ENCODE measurements around the gene CCNDBP1.

Gene CCNDBP1

DNA sequence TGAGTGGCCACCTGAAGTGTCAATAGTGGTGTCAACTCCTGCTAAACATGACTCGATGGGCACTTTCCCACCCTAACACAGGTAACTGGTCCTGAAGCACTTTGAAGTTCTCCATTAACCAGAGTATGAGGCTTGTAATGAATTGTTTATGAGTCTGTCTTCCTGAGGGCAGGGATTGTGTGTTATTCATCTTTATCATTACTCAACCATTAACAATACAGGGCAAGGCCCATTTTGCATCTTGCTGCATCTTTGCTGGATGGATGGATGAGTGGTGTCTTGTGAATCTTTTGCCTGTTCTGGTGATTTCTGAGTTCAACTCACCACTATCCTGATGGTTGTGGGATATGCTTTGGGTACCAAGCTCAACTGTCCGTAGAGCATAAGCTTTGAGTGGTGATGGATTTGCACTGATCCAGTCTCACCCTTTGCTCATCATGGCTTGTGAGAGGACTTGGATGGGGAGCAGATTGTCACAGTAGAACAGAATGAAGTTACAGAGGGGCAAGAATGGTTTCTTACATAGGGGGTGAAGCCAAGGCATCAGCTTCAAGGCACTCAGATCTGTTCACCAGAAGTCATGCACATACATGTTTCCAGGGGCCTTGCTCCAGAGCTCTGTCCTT is 57.9 kb downstream of the CCNDBP1 start:
- no peak for DNase-seq (ENCODE audit: low read depth in 2 of 2)

DNA sequence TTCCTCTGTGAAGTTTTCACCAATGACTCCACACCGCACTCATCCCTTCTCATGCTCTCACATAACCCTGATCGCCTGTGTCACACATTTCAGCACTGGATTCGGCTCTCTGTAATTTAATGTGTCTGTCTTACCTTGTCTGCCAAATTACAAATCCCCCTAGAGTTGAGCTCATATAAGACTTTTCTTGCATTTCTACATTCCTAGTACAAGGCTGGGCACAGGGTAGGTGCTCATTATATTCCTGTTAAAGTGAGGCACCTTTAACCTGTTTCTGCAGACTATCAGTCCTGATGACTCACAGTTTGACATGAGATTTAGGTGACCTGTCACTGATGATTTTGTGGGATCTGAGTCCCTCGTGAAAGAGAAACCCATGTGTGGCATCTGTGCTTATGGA is 58.9 kb downstream of the CCNDBP1 start:
- no peak for DNase-seq (ENCODE audit: low read depth in 2 of 2)

DNA sequence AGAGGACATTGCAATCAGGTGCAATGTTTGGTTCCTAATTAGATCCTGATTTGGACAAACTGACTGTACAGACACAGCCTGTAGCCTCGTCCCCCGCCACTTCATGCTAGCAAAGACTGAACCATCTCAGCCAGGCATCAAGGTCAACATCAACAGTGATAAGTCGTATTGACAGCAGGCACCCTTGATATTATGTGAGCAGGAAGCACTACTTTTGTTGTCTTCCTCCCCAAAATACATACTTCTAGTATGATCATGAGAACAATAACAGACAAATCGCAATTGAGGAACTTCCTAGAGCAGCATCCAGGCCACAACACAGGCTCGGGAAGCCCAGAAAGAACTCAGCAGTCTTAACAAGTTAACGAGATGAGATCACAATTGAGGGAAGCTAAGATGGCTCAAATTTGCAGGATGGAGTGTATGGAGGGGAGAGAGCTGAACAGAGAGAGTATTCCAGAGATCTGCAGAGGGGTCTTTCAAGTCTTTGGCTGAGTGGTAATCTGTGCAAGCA is 61.1 kb downstream of the CCNDBP1 start:
- no peak for DNase-seq (ENCODE audit: low read depth in 2 of 2)
